Neural progenitor cell (in vitro differentiated cells): ENCODE data around the gene KCND1.

Experiments
- EZH2 ChIP-seq: fragments of 200-600 bp; sonication (generic); IDR thresholded peaks from 2 replicates; pipeline ENCODE4 v1.6.1; 2017; ENCODE audit warnings: antibody characterized with exemption, mild to moderate bottlenecking, moderate library complexity
- EZH2phosphoT487 ChIP-seq: fragments of 200-600 bp; sonication (generic); IDR thresholded peaks from 2 replicates; pipeline ENCODE4 v1.6.1; 2017; ENCODE audit warnings: antibody characterized with exemption
- TF ChIP-seq, protein P1 (sequence below): fragments of 200-600 bp; sonication (generic); IDR thresholded peaks from 2 replicates; pipeline ENCODE4 v1.5.1; 2017; ENCODE audit warnings: antibody characterized with exemption, mild to moderate bottlenecking

- TF ChIP-seq, protein P1, sequence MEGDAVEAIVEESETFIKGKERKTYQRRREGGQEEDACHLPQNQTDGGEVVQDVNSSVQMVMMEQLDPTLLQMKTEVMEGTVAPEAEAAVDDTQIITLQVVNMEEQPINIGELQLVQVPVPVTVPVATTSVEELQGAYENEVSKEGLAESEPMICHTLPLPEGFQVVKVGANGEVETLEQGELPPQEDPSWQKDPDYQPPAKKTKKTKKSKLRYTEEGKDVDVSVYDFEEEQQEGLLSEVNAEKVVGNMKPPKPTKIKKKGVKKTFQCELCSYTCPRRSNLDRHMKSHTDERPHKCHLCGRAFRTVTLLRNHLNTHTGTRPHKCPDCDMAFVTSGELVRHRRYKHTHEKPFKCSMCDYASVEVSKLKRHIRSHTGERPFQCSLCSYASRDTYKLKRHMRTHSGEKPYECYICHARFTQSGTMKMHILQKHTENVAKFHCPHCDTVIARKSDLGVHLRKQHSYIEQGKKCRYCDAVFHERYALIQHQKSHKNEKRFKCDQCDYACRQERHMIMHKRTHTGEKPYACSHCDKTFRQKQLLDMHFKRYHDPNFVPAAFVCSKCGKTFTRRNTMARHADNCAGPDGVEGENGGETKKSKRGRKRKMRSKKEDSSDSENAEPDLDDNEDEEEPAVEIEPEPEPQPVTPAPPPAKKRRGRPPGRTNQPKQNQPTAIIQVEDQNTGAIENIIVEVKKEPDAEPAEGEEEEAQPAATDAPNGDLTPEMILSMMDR = no peak
- TF ChIP-seq EZH2 (no peak), EZH2phosphoT487 (no peak)
These were observed 9.5 kb upstream of the KCND1 start for GRCh38 chrX:48981178-48981577.
